Left lung (tissue), 10 donors: ENCODE data around the gene MOV10L1. TPM values are rescaled to one million over a fixed set of nuclear protein-coding genes. Genes with fewer than 3 reads are reported as not detected.

Source experiments
- ATAC-seq: fragments of 200-7000 bp; cut with Tn5 transposase; one replicate; pipeline ENCODE4 v1.9.1; 2020; ENCODE audit warnings: moderate library complexity
- DNase-seq, 4 donors: peaks; one replicate each; pipeline ENCODE4 v3.0.0-alpha.2; 2013 to 2020
- H3K27ac ChIP-seq, 2 donors: fragments of 200-600 bp; sonication (generic) in 1 of 2; one replicate each; pipeline versions ENCODE4 v1.5.0 to v1.8.0; 2020 to 2021
- H3K27me3 ChIP-seq, 2 donors: fragments of 200-600 bp; sonication (generic) in 1 of 2; one replicate each; pipeline versions ENCODE4 v1.5.0 to v1.8.0; 2020 to 2021
- H3K36me3 ChIP-seq, 2 donors: fragments of 200-600 bp; sonication (generic) in 1 of 2; one replicate each; pipeline versions ENCODE4 v1.5.0 to v1.8.0; 2020 to 2021
- H3K4me1 ChIP-seq, 2 donors: fragments of 200-600 bp; one replicate each; pipeline ENCODE4 v1.8.0; 2021
- H3K4me3 ChIP-seq, 2 donors: fragments of 200-600 bp; sonication (generic) in 1 of 2; one replicate each; pipeline versions ENCODE4 v1.5.0 to v1.8.0; 2020 to 2021; ENCODE audit warnings: mild to moderate bottlenecking in 1 of 2
- H3K9me3 ChIP-seq, 2 donors: fragments of 200-600 bp; sonication (generic) in 1 of 2; one replicate each; pipeline versions ENCODE4 v1.5.0 to v1.8.0; 2020 to 2021
- intact Hi-C, 2 donors: fragments of 100-400 bp; cut with DNase I; formaldehyde crosslinking; loops; one replicate each; pipeline versions ENCODE4 v1.11.2 to v1.14.2; 2022
- polyA plus RNA-seq, 6 donors: library from polyadenylated mRNA; unstranded; fragments of 120-200 nt; gene quantifications; one replicate each; pipeline ENCODE4 v1.2.1, GENCODE V29; 2013; ENCODE audit not compliant: insufficient read length in 6 of 6
- total RNA-seq, 2 donors: library from RNA; stranded (reverse); fragmentation: NEBNext Ultra II Directional; extraction: Animal tissue kit (Norgen Biotek cat#: 25700); gene quantifications; one replicate each; pipeline ENCODE4 v1.2.1, GENCODE V29; 2021
- TF ChIP-seq, protein P1 (sequence below), 2 donors: fragments of 200-600 bp; sonication (generic) in 1 of 2; IDR thresholded peaks; one replicate each; pipeline versions ENCODE4 v1.5.0 to v1.8.0; 2021; ENCODE audit warnings: antibody characterized with exemption in 2 of 2
- donor health status: DM: no; HTN: yes; CAD: no.
- donor health status: DM: no; HTN: no; CAD: no.

The MOV10L1 gene
- total and polyA plus RNA-seq, 8 donors = 0.37 to 4.7 (median 2.2) TPM

DNA sequence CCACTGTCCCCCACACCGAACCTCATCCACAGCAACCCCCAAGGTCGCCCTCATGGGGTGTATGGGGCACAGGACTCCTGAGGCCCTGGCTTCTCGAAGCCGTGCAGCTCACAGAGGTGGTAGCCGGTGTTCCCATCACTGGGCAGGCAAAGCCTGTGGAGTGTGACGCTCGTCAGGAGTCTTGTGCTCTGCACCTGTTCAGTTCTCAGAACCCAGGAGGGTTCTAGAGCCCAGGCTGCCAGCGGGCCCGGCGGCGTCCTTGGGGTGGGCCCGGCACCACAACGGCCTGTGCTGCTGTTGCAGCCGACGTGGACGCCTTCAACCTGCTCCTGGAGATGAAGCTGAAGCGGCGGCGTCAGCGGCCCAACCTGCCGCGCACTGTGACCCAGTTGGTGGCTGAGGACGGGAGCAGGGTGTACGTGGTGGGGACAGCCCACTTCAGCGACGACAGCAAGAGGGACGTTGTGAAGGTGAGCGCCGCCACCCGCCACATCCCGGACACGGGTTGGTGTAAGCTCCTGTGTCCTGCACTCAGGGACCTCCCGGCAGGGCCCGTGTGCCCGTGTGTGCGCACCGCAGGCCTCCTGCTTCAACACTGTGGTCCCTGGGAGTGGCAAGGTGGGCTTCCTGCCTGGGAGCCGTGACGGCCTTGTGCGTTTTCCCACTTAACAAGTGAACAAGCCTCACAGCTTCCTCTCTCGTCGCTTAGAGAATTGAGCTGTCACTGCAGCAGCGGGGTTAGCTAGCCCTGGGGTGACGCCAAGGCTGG is 104.4 kb downstream of the MOV10L1 start:
- intact Hi-C loops = no loop called here
- DNase-seq (no peak), ATAC-seq (no peak)
- TF ChIP-seq, protein P1, sequence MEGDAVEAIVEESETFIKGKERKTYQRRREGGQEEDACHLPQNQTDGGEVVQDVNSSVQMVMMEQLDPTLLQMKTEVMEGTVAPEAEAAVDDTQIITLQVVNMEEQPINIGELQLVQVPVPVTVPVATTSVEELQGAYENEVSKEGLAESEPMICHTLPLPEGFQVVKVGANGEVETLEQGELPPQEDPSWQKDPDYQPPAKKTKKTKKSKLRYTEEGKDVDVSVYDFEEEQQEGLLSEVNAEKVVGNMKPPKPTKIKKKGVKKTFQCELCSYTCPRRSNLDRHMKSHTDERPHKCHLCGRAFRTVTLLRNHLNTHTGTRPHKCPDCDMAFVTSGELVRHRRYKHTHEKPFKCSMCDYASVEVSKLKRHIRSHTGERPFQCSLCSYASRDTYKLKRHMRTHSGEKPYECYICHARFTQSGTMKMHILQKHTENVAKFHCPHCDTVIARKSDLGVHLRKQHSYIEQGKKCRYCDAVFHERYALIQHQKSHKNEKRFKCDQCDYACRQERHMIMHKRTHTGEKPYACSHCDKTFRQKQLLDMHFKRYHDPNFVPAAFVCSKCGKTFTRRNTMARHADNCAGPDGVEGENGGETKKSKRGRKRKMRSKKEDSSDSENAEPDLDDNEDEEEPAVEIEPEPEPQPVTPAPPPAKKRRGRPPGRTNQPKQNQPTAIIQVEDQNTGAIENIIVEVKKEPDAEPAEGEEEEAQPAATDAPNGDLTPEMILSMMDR (IDR thresholded peaks at IDR 0.05) = no peak
- H3K27me3 ChIP-seq = no peaks in the 10 kb centered on the region
- no peak overlapping the region for H3K27ac ChIP-seq
- peaks cover 0 to 64% of the 10 kb centered on the region in 2 donors for H3K36me3 ChIP-seq
- H3K4me3 ChIP-seq = no peak overlapping the region
- no peaks in the 10 kb centered on the region for H3K9me3 ChIP-seq
- peaks cover 9 to 42% of the 10 kb centered on the region in 2 donors for H3K4me1 ChIP-seq

DNA sequence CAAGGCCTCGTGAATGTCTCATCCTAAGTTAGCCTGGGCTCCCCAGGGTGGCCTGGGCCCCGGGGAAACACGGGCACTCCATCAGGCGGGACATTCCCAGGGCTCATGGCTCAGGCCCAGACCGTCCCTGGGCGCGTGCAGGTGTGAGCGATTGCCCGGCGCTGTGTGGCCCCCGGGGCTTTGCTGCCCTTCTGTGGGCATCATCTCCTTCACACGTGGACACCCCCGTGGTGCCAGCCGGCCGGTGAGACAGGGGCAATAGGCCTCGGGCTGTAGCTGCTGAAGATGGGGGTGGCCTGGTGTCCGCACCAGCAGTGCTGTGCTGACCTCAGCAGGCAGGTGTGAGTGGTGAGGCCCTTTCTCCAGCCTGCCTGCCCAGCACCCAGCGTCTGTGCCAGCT is 106.5 kb downstream of the MOV10L1 start:
- DNase-seq (no peak), ATAC-seq (no peak)
- H3K27ac ChIP-seq = no peak overlapping the region
- H3K9me3 ChIP-seq = no peaks in the 10 kb centered on the region
- H3K4me1 ChIP-seq = peaks cover 4 to 36% of the 10 kb centered on the region in 2 donors
- intact Hi-C loops = no loop called here
- no peaks in the 10 kb centered on the region for H3K27me3 ChIP-seq
- TF ChIP-seq, protein P1 (IDR thresholded peaks at IDR 0.05) = no peak
- H3K4me3 ChIP-seq = no peak overlapping the region
- H3K36me3 ChIP-seq = peaks cover 0 to 65% of the 10 kb centered on the region in 2 donors

DNA sequence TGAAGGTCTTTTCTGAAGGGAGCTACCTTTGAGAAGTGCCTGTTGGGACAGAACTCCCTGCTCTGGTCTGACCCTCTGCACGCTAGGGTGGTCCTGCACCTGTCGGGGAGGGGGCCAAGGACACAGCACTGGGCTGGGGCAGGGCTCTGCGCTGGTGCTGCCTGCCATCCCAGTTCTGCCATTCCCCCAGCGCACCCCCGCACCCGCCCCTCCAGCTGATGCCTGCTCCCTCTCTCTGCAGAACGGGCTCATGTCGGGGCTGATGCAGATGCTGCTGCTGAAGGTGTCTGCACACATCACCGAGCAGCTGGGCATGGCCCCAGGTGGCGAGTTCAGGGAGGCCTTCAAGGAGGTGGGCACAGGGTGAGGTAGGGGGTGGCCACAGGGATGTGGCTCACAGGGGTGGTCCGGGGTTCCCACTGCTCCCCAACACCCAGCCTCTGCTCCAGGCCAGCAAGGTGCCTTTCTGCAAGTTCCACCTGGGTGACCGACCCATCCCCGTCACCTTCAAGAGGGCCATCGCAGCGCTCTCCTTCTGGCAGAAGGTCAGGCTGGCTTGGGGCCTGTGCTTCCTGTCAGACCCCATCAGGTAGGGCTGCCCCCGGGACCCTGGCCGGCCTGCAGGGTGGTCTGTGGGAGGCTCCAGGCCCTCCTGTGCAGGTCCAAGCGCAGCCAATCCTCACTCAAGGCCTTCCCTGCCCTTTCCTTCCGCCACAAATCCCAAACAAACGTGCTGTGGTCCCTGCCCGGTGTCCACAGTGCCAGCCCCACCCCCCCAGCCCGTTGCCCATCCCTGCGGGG is 107.4 kb downstream of the MOV10L1 start:
- intact Hi-C loops = no loop called here
- Histone ChIP-seq H3K4me3 (no peak overlapping the region), H3K27ac (no peak overlapping the region), H3K36me3 (peaks cover 0 to 65% of the 10 kb centered on the region in 2 donors), H3K4me1 (peaks cover 8 to 33% of the 10 kb centered on the region in 2 donors), H3K9me3 (no peaks in the 10 kb centered on the region), H3K27me3 (no peaks in the 10 kb centered on the region)
- no peak for ATAC-seq
- no peak for DNase-seq
- TF ChIP-seq, protein P1 (IDR thresholded peaks at IDR 0.05) = no peak

DNA sequence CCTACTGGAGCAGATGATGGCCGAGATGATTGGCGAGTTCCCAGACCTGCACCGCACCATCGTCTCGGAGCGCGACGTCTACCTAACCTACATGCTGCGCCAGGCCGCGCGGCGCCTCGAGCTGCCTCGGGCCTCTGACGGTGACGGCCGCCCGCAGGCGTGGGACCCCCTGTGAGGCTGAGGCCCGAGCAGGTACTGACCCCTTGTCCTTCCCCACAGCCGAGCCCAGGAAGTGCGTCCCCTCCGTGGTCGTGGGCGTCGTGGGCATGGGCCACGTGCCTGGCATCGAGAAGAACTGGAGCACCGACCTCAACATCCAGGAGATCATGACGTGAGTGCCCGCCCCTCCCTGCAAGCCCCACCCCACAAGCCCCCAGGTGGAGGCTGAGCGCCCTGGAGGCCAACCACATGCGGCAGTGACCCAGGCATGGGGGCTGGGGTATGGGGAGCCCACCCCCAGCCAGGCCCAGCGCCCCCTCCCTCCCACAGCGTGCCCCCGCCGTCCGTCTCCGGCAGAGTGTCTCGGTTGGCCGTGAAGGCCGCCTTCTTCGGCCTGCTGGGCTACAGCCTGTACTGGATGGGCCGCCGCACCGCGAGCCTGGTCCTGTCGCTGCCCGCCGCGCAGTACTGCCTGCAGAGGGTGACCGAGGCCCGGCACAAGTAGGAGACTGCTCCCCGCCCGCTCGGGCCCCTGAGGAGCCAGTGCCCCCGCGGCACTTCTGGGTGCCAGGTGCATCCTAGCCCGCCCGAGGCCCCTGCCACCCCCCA is 108.2 kb downstream of the MOV10L1 start:
- intact Hi-C loops = no loop called here
- Histone ChIP-seq H3K27ac (no peak overlapping the region), H3K4me3 (no peak overlapping the region), H3K9me3 (no peaks in the 10 kb centered on the region), H3K36me3 (peaks cover 0 to 63% of the 10 kb centered on the region in 2 donors), H3K27me3 (no peaks in the 10 kb centered on the region), H3K4me1 (peaks cover 8 to 33% of the 10 kb centered on the region in 2 donors)
- TF ChIP-seq, protein P1 (IDR thresholded peaks at IDR 0.05) = no peak
- ATAC-seq (no peak), DNase-seq (no peak)
